ENCODE data around the gene SLC5A6.

GRCh38 chr2:27243391-27244130 is 31.5 kb upstream of the SLC5A6 start:
- TF ChIP-seq EZH2phosphoT487 (IDR thresholded peaks at IDR 0.05; ENCODE audit: borderline replicate concordance, low read depth) (no peak), CTCF (IDR thresholded peaks at IDR 0.05) (no peak), SIN3A (IDR thresholded peaks at IDR 0.05; ENCODE audit: borderline replicate concordance, low read depth, low read length) (no peak), GATA2 (CRISPR knock-in tag; IDR thresholded peaks at IDR 0.05) (no peak), REST (IDR thresholded peaks at IDR 0.05; ENCODE audit: low read depth, low read length) (no peak), RAD21 (IDR thresholded peaks at IDR 0.05; ENCODE audit: low read length) (no peak), ZBTB33 (IDR thresholded peaks at IDR 0.05; ENCODE audit: borderline replicate concordance, low read depth) (no peak)

All from SK-N-SH (cell line).